GM12878 (cell line): ENCODE results near the gene GNL3L. TPM values are rescaled to one million over a fixed set of nuclear protein-coding genes. Genes with fewer than 3 reads are reported as not detected.
"Not testable (repeated sequence)": the region's sequence is repeated elsewhere in the genome, so short reads cannot be mapped to it uniquely, and the experiment has no call there.

Experiments used
- ATAC-seq: fragments of 200-7000 bp; cut with Tn5 transposase; 3 replicates; pipeline ENCODE4 v1.9.1; 2020; ENCODE audit warnings: mild to moderate bottlenecking, moderate library complexity
- BruUV-seq: library from RNA; stranded (reverse); fragments of 400-500 nt; replicated peaks from 2 replicates; lab custom pipeline; 2021; lab: Mats Ljungman, UMichigan
- CTCF ChIA-PET: fragments of 300-600 bp; sonication (Branson Sonifier 250); formaldehyde crosslinking; extraction: SDS; loops from one replicate; lab custom pipeline; 2021; ENCODE audit warnings: inconsistent platforms; lab: Yijun Ruan, JAX
- POLR2A ChIA-PET: fragments of 350-600 bp; formaldehyde crosslinking; extraction: SDS; loops from one replicate; lab custom pipeline; 2021; ENCODE audit warnings: inconsistent platforms; lab: Charles Lee
- RAD21 ChIA-PET: fragments of 300-600 bp; sonication (Branson Sonifier 250); formaldehyde crosslinking; loops from one replicate; lab custom pipeline; 2023; ENCODE audit warnings: antibody characterized with exemption; ENCODE audit not compliant: unreplicated experiment; lab: Charles Lee
- SMC1A ChIA-PET: fragments of 300-600 bp; sonication (Branson Sonifier 250); formaldehyde crosslinking; loops from one replicate; lab custom pipeline; 2023; ENCODE audit not compliant: unreplicated experiment, uncharacterized antibody; lab: Charles Lee
- DNase-seq: peaks from one replicate; pipeline ENCODE4 v3.0.0-alpha.2; 2011; ENCODE audit warnings: low read depth, low spot score
- FAIRE-seq: peaks from 3 replicates; lab custom pipeline; 2011; peaks lifted over from hg19 to GRCh38; lab: Jason Lieb, UNC
- H2AFZ ChIP-seq: 2 replicates; pipeline ENCODE4 v1.6.0; 2011; ENCODE audit warnings: low read depth, low read length, control low read depth; ENCODE audit not compliant: control insufficient read depth
- H3K27ac ChIP-seq: 2 replicates; pipeline ENCODE4 v1.5.1; 2011; ENCODE audit warnings: control low read depth; ENCODE audit not compliant: control insufficient read depth, insufficient read depth
- H3K27me3 ChIP-seq, 2 experiments: replicated peaks in 1 of 2; 2 replicates each; pipeline versions ENCODE4 v1.6.0 to v1.6.1; 2011; ENCODE audit warnings: low read length in 1 of 2; ENCODE audit not compliant: control insufficient read depth in 2 of 2, insufficient read depth in 2 of 2
- H3K36me3 ChIP-seq, 2 experiments: 2 replicates each; pipeline ENCODE4 v1.5.1; 2011; ENCODE audit warnings: low read length in 1 of 2; ENCODE audit not compliant: control insufficient read depth in 2 of 2, insufficient read depth in 2 of 2
- H3K4me1 ChIP-seq: 2 replicates; pipeline ENCODE4 v1.6.1; 2011; ENCODE audit warnings: mild to moderate bottlenecking, low read length, moderate library complexity, mixed read lengths; ENCODE audit not compliant: control insufficient read depth, insufficient read depth
- H3K4me2 ChIP-seq: 2 replicates; pipeline ENCODE4 v1.6.0; 2011; ENCODE audit warnings: control low read depth; ENCODE audit not compliant: control insufficient read depth, insufficient read depth
- H3K4me3 ChIP-seq: fragments of 200-600 bp; sonication (generic); 2 replicates; pipeline ENCODE4 v1.5.1; 2016
- H3K79me2 ChIP-seq: 2 replicates; pipeline ENCODE4 v1.6.0; 2011; ENCODE audit warnings: low read length; ENCODE audit not compliant: control insufficient read depth, insufficient read depth
- H3K9ac ChIP-seq: 2 replicates; pipeline ENCODE4 v1.8.0; 2011; ENCODE audit warnings: low read length, control low read depth, mixed read lengths; ENCODE audit not compliant: control insufficient read depth, insufficient read depth
- H3K9me3 ChIP-seq: replicated peaks from 3 replicates; pipeline ENCODE4 v1.5.1; 2011; ENCODE audit warnings: mild to moderate bottlenecking, low read length; ENCODE audit not compliant: control insufficient read depth, insufficient read depth
- H4K20me1 ChIP-seq: 2 replicates; pipeline ENCODE4 v1.6.0; 2011; ENCODE audit not compliant: control insufficient read depth, insufficient read depth
- POLR2AphosphoS2 ChIP-seq: IDR thresholded peaks from 2 replicates; pipeline ENCODE4 v1.6.1; 2011; ENCODE audit warnings: low read depth, mild to moderate bottlenecking, low read length, improper control_type of control experiment, moderate library complexity
- WGBS: methylation state at CpG from one replicate; pipeline ENCODE4 v1.1.6; 2016; ENCODE audit warnings: low lambda C conversion rate; ENCODE audit not compliant: insufficient replicate concordance, insufficient coverage; ENCODE audit errors: missing lambda C conversion rate; 5-methylcytosine and 5-hydroxymethylcytosine counted together
- in situ Hi-C: fragments of 300-500 bp; cut with MboI; formaldehyde crosslinking; loops from 9 replicates; pipeline ENCODE4 v1.14.3; 2018; ENCODE audit warnings: mixed read lengths
- intact Hi-C: fragments of 100-400 bp; cut with micrococcal nuclease; formaldehyde crosslinking; loops from one replicate; pipeline ENCODE4 v1.14.2; 2022; ENCODE audit not compliant: unreplicated experiment
- polyA plus RNA-seq, 11 experiments: library from polyadenylated mRNA; depleted of rRNA in 4 of 11; unstranded in 6 of 11; stranded (reverse) in 5 of 11; fragments of >200 nt; fragmentation: Nextera tagmentation in 4 of 11; fragmentation: Illumina TruSeq in 1 of 11; extraction: Ambion mirVana in 4 of 11; extraction: Trizol in 1 of 11; gene quantifications; 1 replicate in 1 of 11; 2 replicates in 10 of 11; pipeline versions ENCODE4 v1.2.1 to v1.2.3, GENCODE V29; 2011 to 2016; ENCODE audit warnings: inconsistent platforms in 2 of 11, missing spikeins in 2 of 11, low read depth in 1 of 11
- total RNA-seq, 4 experiments: library from RNA; depleted of rRNA in 3 of 4; stranded (reverse); fragments of >200 nt in 3 of 4; fragmentation: Illumina TruSeq in 1 of 4; extraction: Trizol in 1 of 4; gene quantifications; 2 replicates each; pipeline versions ENCODE4 v1.2.1 to v1.2.3, GENCODE V29; 2013 to 2021

The GNL3L gene
- total and polyA plus RNA-seq, 10 of the 15 experiments (the other 5 are each of a cell fraction or from before 2014, with no cell fraction given), result 5.8 to 57.9 (median 29.1) TPM

DNA sequence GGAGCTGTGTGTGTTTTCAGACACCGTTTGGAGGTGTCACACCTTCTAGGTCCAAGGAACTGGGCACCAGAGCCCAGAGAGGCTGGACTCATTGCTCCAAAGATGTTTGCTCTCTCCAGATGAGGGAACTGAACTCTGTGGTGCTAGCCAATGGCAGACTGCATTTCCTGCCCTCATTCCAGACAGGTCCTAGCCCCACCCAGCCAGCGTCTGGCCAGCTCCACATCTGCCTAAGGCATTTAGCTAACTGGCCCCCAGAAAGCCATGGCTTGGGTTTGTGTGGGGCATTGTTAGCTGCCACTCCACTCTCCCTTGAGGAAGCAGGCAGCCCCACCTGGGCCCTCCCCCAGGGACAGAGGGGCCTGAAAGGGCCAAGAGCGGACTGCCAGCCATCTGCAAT lies 45.4 kb upstream of the GNL3L start:
- Histone ChIP-seq H3K4me3 (no peak overlapping the region), H3K4me1 (no peaks in the 10 kb centered on the region), H3K4me2 (no peak overlapping the region), H3K9me3 (no peaks in the 10 kb centered on the region), H4K20me1 (no peaks in the 10 kb centered on the region), H3K9ac (no peak overlapping the region), H3K36me3 (no peaks in the 10 kb centered on the region), H3K79me2 (no peaks in the 10 kb centered on the region), H2AFZ (no peak overlapping the region), H3K27me3 (no peaks in the 10 kb centered on the region), H3K27ac (no peak overlapping the region)
- FAIRE-seq (no peak), ATAC-seq (no peak), DNase-seq (no peak)
- SMC1A ChIA-PET, result no interaction called here
- intact Hi-C loops, result no loop called here
- WGBS, result 9% methylated on average over 3 of the region's 3 CpGs
- RAD21 ChIA-PET, result no interaction called here
- BruUV-seq, result no TSS peak
- no peak for TF ChIP-seq POLR2AphosphoS2
- in situ Hi-C loops, result no loop called here
- CTCF ChIA-PET, result no interaction called here
- POLR2A ChIA-PET, result no interaction called here

DNA sequence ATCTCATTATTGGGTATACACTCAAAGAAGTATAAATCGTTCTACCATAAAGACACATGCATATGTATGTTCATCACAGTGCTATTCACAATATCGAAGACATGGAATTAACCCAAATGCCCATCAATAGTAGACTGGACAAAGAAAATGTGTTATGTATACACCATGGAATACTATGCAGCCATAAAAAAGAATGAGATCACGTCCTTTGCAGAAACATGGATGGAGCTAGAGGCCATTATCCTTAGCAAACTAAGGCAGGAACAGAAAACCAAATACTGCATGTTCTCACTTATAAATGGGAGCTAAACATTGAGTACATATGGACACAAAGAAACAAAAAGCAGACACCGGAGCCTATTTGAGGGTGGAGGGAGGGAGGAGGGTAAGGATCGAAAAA lies 40.2 kb upstream of the GNL3L start:
- in situ Hi-C loops, BruUV-seq: not testable (repeated sequence)

More for the DNA sequence above, 40.2 kb upstream of the GNL3L start:
- WGBS, result 33% methylated on average over 5 of the region's 5 CpGs
- H3K79me2 ChIP-seq, ATAC-seq, POLR2A ChIA-PET, H4K20me1 ChIP-seq, intact Hi-C loops, DNase-seq, H3K36me3 ChIP-seq, H3K4me3 ChIP-seq, H3K9ac ChIP-seq, FAIRE-seq, H2AFZ ChIP-seq, H3K27ac ChIP-seq, SMC1A ChIA-PET, H3K9me3 ChIP-seq, RAD21 ChIA-PET, H3K27me3 ChIP-seq, CTCF ChIA-PET, H3K4me1 ChIP-seq, H3K4me2 ChIP-seq: not testable (repeated sequence)
